Activated CD8-positive, alpha-beta T cell treated with anti-CD3 and anti-CD28 coated beads for 36 hours (primary cell): Measurements from ENCODE around the gene CREB1. TPM values are rescaled to one million over a fixed set of nuclear protein-coding genes. Genes with fewer than 3 reads are reported as not detected.
"Not testable (repeated sequence)": the region's sequence is repeated elsewhere in the genome, so short reads cannot be mapped to it uniquely, and the experiment has no call there.

ENCODE experiments used
- ATAC-seq: fragments of 200-7000 bp; cut with Tn5 transposase; one replicate; pipeline ENCODE4 v1.10.0; 2021; ENCODE audit warnings: mild to moderate bottlenecking, moderate library complexity
- CTCF ChIA-PET: fragments of 350-600 bp; sonication (Branson Sonifier 250); formaldehyde crosslinking; loops from one replicate; lab custom pipeline; 2021; ENCODE audit warnings: antibody characterized with exemption; lab: Charles Lee
- POLR2A ChIA-PET: fragments of 350-600 bp; sonication (Branson Sonifier 250); formaldehyde crosslinking; loops from one replicate; lab custom pipeline; 2021; ENCODE audit warnings: antibody characterized with exemption; lab: Charles Lee
- DNase-seq: peaks from one replicate; pipeline ENCODE4 v3.0.0-alpha.2; 2020
- H3K27ac Mint-ChIP-seq: one replicate; pipeline ENCODE4 v1.8.0; 2021; ENCODE audit warnings: mild to moderate bottlenecking, mixed read lengths
- H3K27me3 Mint-ChIP-seq: one replicate; pipeline ENCODE4 v1.8.0; 2021; ENCODE audit warnings: mixed read lengths
- H3K36me3 Mint-ChIP-seq: one replicate; pipeline ENCODE4 v1.8.0; 2021; ENCODE audit warnings: low read depth, mixed read lengths
- H3K4me1 Mint-ChIP-seq: one replicate; pipeline ENCODE4 v1.8.0; 2021; ENCODE audit warnings: low read depth, mixed read lengths
- H3K4me3 Mint-ChIP-seq: one replicate; pipeline ENCODE4 v1.8.0; 2021; ENCODE audit warnings: mild to moderate bottlenecking, moderate library complexity, mixed read lengths
- H3K9me3 Mint-ChIP-seq: one replicate; pipeline ENCODE4 v1.8.0; 2021; ENCODE audit warnings: mixed read lengths
- CTCF ChIP-seq: fragments of 200-600 bp; IDR thresholded peaks from one replicate; pipeline ENCODE4 v1.8.0; 2022; ENCODE audit warnings: antibody characterized with exemption, mild to moderate bottlenecking
- intact Hi-C: fragments of 100-400 bp; cut with micrococcal nuclease; formaldehyde crosslinking; loops from one replicate; pipeline ENCODE4 v1.10.0; 2022
- total RNA-seq, 2 experiments: library from RNA; stranded (reverse); gene quantifications; one replicate each; pipeline ENCODE4 v1.2.3, GENCODE V29; 2021

CREB1 gene
- total RNA-seq, 2 experiments from 2014 or later: 92.8 to 95.8 TPM

- ChIA-PET CTCF (no interaction called here), POLR2A (no interaction called here)
- Mint-ChIP-seq H3K4me1 (no peaks in the 10 kb centered on the region), H3K27ac (no peak overlapping the region), H3K27me3 (peaks cover 1% of the 10 kb centered on the region), H3K36me3 (no peaks in the 10 kb centered on the region), H3K4me3 (no peak overlapping the region), H3K9me3 (peaks cover 4% of the 10 kb centered on the region)
- intact Hi-C loops: no loop called here
- ATAC-seq (no peak), DNase-seq (no peak)
- no peak for TF ChIP-seq CTCF
Observed at GRCh38 chr2:207643892-207644291, 114.1 kb downstream of the CREB1 start.

- H3K4me1 Mint-ChIP-seq, H3K27me3 Mint-ChIP-seq, H3K4me3 Mint-ChIP-seq, H3K27ac Mint-ChIP-seq, ATAC-seq, CTCF ChIA-PET, H3K9me3 Mint-ChIP-seq, POLR2A ChIA-PET, H3K36me3 Mint-ChIP-seq, intact Hi-C loops, DNase-seq: not testable (repeated sequence)
Observed at GRCh38 chr2:207646582-207646981, 116.8 kb downstream of the CREB1 start.

Other genes with a start within 250 kb of the CREB1 start
- gene METTL21A, start 95.4 kb downstream of the CREB1 start, total RNA-seq: 10 to 100 TPM; 28.9 to 30.7 TPM
- gene CCNYL1, start 181.7 kb downstream of the CREB1 start, total RNA-seq: 1 to 10 TPM; 3.8 to 4.3 TPM
- 1 to 10 TPM; 1.7 TPM for gene FZD5, start 239.9 kb downstream of the CREB1 start, total RNA-seq